Fibroblast of pulmonary artery (primary cell): ENCODE data around the gene ASCL2.

Source experiments
- DNase-seq: peaks from one replicate; pipeline ENCODE4 v3.0.0-alpha.2; 2010; ENCODE audit warnings: low read depth
- H3K4me3 ChIP-seq: replicated peaks from 2 replicates; pipeline ENCODE4 v1.5.1; 2011; ENCODE audit warnings: low read depth, mild to moderate bottlenecking, control low read depth, low read length, moderate library complexity
- CTCF ChIP-seq: IDR thresholded peaks from 2 replicates; pipeline ENCODE4 v1.5.1; 2011; ENCODE audit warnings: mild to moderate bottlenecking, control low read depth, low read length, inconsistent platforms; ENCODE audit errors: missing control alignments

The ASCL2 gene

GRCh38 chr11:2300290-2300935, 30.0 kb upstream of the ASCL2 start:
- no peak overlapping the region for H3K4me3 ChIP-seq
- DNase-seq = no peak
- TF ChIP-seq CTCF = no peak

- TF ChIP-seq CTCF = no peak
- DNase-seq = no peak
- H3K4me3 ChIP-seq = no peak overlapping the region
Measured at GRCh38 chr11:2299773-2300172, 29.4 kb upstream of the ASCL2 start.

GRCh38 chr11:2298795-2299761, 28.7 kb upstream of the ASCL2 start:
- TF ChIP-seq CTCF = no peak
- H3K4me3 ChIP-seq = no peak overlapping the region
- no peak for DNase-seq

- H3K4me3 ChIP-seq = no peak overlapping the region
- no peak for DNase-seq
- TF ChIP-seq CTCF = no peak
Measured at GRCh38 chr11:2298131-2298794, 27.9 kb upstream of the ASCL2 start.

- TF ChIP-seq CTCF = no peak
- H3K4me3 ChIP-seq = no peak overlapping the region
- no peak for DNase-seq
Measured at GRCh38 chr11:2297623-2298030, 27.2 kb upstream of the ASCL2 start.

GRCh38 chr11:2296913-2297622, 26.7 kb upstream of the ASCL2 start:
- no peak for DNase-seq
- no peak overlapping the region for H3K4me3 ChIP-seq
- TF ChIP-seq CTCF = no peak
